Esophagus muscularis mucosa (tissue), 4 donors: ENCODE measurements around the gene GLE1. TPM values are rescaled to one million over a fixed set of nuclear protein-coding genes. Genes with fewer than 3 reads are reported as not detected.

ENCODE experiments used
- DNase-seq: peaks from one replicate; pipeline ENCODE4 v3.0.0-alpha.2; 2017; ENCODE audit errors: extremely low spot score
- H3K27ac ChIP-seq, 4 donors: fragments of 200-600 bp; sonication (generic); replicated peaks in 1 of 4; 1 replicate in 3 of 4; 2 replicates in 1 of 4; pipeline ENCODE4 v1.5.1; 2016 to 2019; ENCODE audit warnings: mild to moderate bottlenecking in 1 of 4
- H3K27me3 ChIP-seq, 4 donors: fragments of 200-600 bp; sonication (generic); one replicate each; pipeline versions ENCODE4 v1.5.1 to v1.6.0; 2016 to 2019
- H3K36me3 ChIP-seq, 4 donors: fragments of 200-600 bp; sonication (generic); one replicate each; pipeline ENCODE4 v1.5.1; 2016 to 2019
- H3K4me1 ChIP-seq, 4 donors: fragments of 200-600 bp; sonication (generic); one replicate each; pipeline ENCODE4 v1.5.1; 2016 to 2019
- H3K4me3 ChIP-seq, 4 donors: fragments of 200-600 bp; sonication (generic); 1 replicate in 2 of 4; 2 replicates in 2 of 4; pipeline ENCODE4 v1.5.1; 2016 to 2019; ENCODE audit warnings: mild to moderate bottlenecking in 4 of 4, moderate library complexity in 1 of 4
- H3K9me3 ChIP-seq, 4 donors: fragments of 200-600 bp; sonication (generic); 1 replicate in 3 of 4; 2 replicates in 1 of 4; pipeline ENCODE4 v1.5.1; 2016 to 2019
- CTCF ChIP-seq, 3 experiments: fragments of 200-600 bp in 2 of 3; fragments of 450-650 bp in 1 of 3; sonication (generic) in 2 of 3; IDR thresholded peaks; one replicate each; pipeline ENCODE4 v1.5.1; 2017 to 2019; ENCODE audit warnings: antibody characterized with exemption in 3 of 3, mild to moderate bottlenecking in 2 of 3, moderate library complexity in 1 of 3
- EP300 ChIP-seq: sonication (generic); formaldehyde crosslinking; IDR thresholded peaks from one replicate; pipeline ENCODE4 v1.6.1; 2017; ENCODE audit warnings: antibody characterized with exemption
- POLR2A ChIP-seq: fragments of 450-650 bp; IDR thresholded peaks from one replicate; pipeline ENCODE4 v1.6.1; 2017; ENCODE audit warnings: antibody characterized with exemption, moderate library complexity, mild to moderate bottlenecking, low read depth
- POLR2AphosphoS5 ChIP-seq, 2 donors: sonication (generic); formaldehyde crosslinking; IDR thresholded peaks; one replicate each; pipeline ENCODE4 v1.6.1; 2017; ENCODE audit warnings: antibody characterized with exemption in 2 of 2
- WGBS: methylation state at CpG from one replicate; pipeline ENCODE4 v1.1.5; 2018; 5-methylcytosine and 5-hydroxymethylcytosine counted together
- intact Hi-C: fragments of 100-400 bp; cut with DNase I; formaldehyde crosslinking; loops from one replicate; pipeline ENCODE4 v1.15.1; 2023
- total RNA-seq, 4 donors: library from RNA; depleted of rRNA; stranded (reverse); fragments of >200 nt; gene quantifications; one replicate each; pipeline versions ENCODE4 v1.1.0 to v1.2.1, GENCODE V29; 2016

GLE1 gene
- total RNA-seq, 4 donors from 2014 or later, result 18.3 to 27.8 (median 20.5) TPM

DNA sequence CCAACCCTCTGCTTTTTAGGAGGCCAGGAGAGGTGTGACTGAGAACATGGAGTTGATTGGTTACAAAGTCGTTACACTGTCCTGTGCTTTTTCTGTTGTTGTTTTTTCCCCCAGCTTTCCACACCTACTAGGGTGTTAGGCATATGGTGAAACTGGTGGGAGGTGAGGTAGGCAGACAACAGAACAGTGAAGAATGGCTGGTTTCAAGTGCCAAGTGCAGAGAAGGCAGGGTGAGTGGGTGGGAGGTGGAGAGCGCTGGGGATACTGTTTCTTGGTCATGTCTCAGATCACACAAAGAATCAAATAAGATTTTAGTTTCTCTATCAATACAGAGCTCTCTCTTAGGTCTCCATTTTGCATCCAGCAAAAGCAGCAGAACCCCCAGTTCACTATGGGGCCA is 45.7 kb downstream of the GLE1 start:
- peaks cover 38 to 57% (median 52%) of the 10 kb centered on the region in 4 donors for H3K4me1 ChIP-seq
- H3K27ac ChIP-seq, result peak overlapping the region; percentile 98 to 100 (median 99)
- intact Hi-C loops, result no loop called here
- WGBS, result 39% methylated on average over 2 of the region's 2 CpGs
- no peaks in the 10 kb centered on the region for H3K36me3 ChIP-seq
- DNase-seq, result no peak
- no peaks in the 10 kb centered on the region for H3K27me3 ChIP-seq
- no peak for TF ChIP-seq EP300
- no peak for TF ChIP-seq CTCF (IDR thresholded peaks at IDR 0.05)
- TF ChIP-seq POLR2AphosphoS5 (IDR thresholded peaks at IDR 0.05), result no peak
- no peak for TF ChIP-seq POLR2A
- no peaks in the 10 kb centered on the region for H3K9me3 ChIP-seq
- no peak overlapping the region for H3K4me3 ChIP-seq

GRCh38 chr9:128550770-128551656 is 46.5 kb downstream of the GLE1 start:
- H3K9me3 ChIP-seq, result no peaks in the 10 kb centered on the region
- peak overlapping the region; percentile 77 to 99 (median 96) for H3K4me3 ChIP-seq
- no peak for DNase-seq
- intact Hi-C loops, result no loop called here
- no peaks in the 10 kb centered on the region for H3K36me3 ChIP-seq
- 17% methylated on average over 11 of the region's 11 CpGs for WGBS
- peaks cover 46 to 65% (median 60%) of the 10 kb centered on the region in 4 donors for H3K4me1 ChIP-seq
- H3K27ac ChIP-seq, result peak overlapping the region; percentile 98 to 100 (median 99)
- no peaks in the 10 kb centered on the region for H3K27me3 ChIP-seq
- no peak for TF ChIP-seq POLR2A
- TF ChIP-seq POLR2AphosphoS5 (IDR thresholded peaks at IDR 0.05), result peak in 1 of 2 donors; percentile 47

DNA sequence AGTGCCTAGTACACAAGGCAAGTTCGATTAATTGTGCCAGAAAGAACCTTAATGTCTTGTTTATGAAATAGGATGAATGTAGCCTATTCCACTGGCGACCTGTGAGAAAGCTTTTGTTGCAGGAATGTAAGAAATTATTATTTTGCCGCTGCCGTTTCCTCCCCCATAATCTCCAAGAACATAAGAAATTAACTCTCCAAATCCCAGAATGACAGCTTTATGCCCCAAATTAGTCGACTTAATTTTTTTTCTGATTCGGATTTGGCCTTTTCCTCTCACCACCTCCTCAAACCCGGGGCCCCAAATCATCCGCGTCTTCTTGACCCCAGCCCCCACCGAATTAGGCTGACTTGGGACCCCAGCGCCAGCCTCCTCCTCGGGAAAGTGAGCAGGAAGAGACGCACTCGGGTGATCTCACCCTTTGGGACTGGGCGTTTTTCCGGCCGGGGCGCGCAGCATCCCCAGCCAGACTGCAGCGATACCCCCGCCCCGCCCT is 47.2 kb downstream of the GLE1 start:
- peaks cover 53 to 72% (median 67%) of the 10 kb centered on the region in 4 donors for H3K4me1 ChIP-seq
- H3K4me3 ChIP-seq, result peak overlapping the region; percentile 77 to 99 (median 96)
- H3K36me3 ChIP-seq, result no peaks in the 10 kb centered on the region
- intact Hi-C loops, result no loop called here
- TF ChIP-seq POLR2A (no peak), POLR2AphosphoS5 (IDR thresholded peaks at IDR 0.05) (peak in 1 of 2 donors; percentile 76), CTCF (IDR thresholded peaks at IDR 0.05) (no peak), EP300 (no peak)
- no peak for DNase-seq
- WGBS, result 2% methylated on average over 15 of the region's 22 CpGs
- H3K27ac ChIP-seq, result peak overlapping the region; percentile 98 to 100 (median 99)
- H3K27me3 ChIP-seq, result no peaks in the 10 kb centered on the region
- no peaks in the 10 kb centered on the region for H3K9me3 ChIP-seq

GRCh38 chr9:128552153-128552743 is 47.7 kb downstream of the GLE1 start, which contains the start of gene SPTAN1:
TSS of gene SPTAN1 (plus strand) at chr9:128552587. CDS start at chr9:128566741, 14,154 bp downstream.
- H3K36me3 ChIP-seq, result no peaks in the 10 kb centered on the region
- peak; percentile 97 for DNase-seq
- no peaks in the 10 kb centered on the region for H3K27me3 ChIP-seq
- H3K4me3 ChIP-seq, result peak within 1 kb of the TSS; percentile 77 to 99 (median 96)
- WGBS, result 0% methylated on average over 3 of the region's 81 CpGs
- no peaks in the 10 kb centered on the region for H3K9me3 ChIP-seq
- H3K27ac ChIP-seq, result peak within 1 kb of the TSS; percentile 98 to 100 (median 99)
- TF ChIP-seq EP300 (no peak), POLR2A (peak; percentile 98), CTCF (IDR thresholded peaks at IDR 0.05) (peak in 1 of 3 experiments; percentile 29), POLR2AphosphoS5 (IDR thresholded peaks at IDR 0.05) (peak in 1 of 2 donors; percentile 64)
- peaks cover 58 to 77% (median 72%) of the 10 kb centered on the region in 4 donors for H3K4me1 ChIP-seq
- intact Hi-C loops, result no loop called here
